Activated CD4-positive, alpha-beta T cell treated with anti-CD3 and anti-CD28 coated beads, Interleukin-2, amount 50 U/mL, for 24 hours (primary cell): ENCODE measurements around the gene LCE1B.

ENCODE experiments used
- DNase-seq, 2 donors: peaks; one replicate each; pipeline ENCODE4 v3.0.0-alpha.2; 2020; ENCODE audit warnings: low read depth in 1 of 2, low spot score in 1 of 2

The LCE1B gene

GRCh38 chr1:152860129-152860528 lies 48.4 kb downstream of the LCE1B start:
- no peak for DNase-seq

- DNase-seq, result no peak
Observed at GRCh38 chr1:152861374-152861773, 49.6 kb downstream of the LCE1B start.
